Fibroblast of lung (primary cell): ENCODE results near the gene IMPACT. TPM values are rescaled to one million over a fixed set of nuclear protein-coding genes. Genes with fewer than 3 reads are reported as not detected.

ENCODE experiments used
- DNase-seq, 2 donors: peaks; one replicate each; pipeline versions ENCODE4 v3.0.0 to v3.0.0-alpha.2; 2010; ENCODE audit warnings: low read depth in 2 of 2
- H2AFZ ChIP-seq: 2 replicates; pipeline ENCODE4 v1.5.1; 2012; ENCODE audit warnings: low read length, control low read depth, inconsistent platforms
- H3K27ac ChIP-seq: 2 replicates; pipeline ENCODE4 v1.5.1; 2011; ENCODE audit warnings: low read length, control low read depth; ENCODE audit not compliant: insufficient read depth
- H3K27me3 ChIP-seq: 2 replicates; pipeline ENCODE4 v1.5.1; 2011; ENCODE audit warnings: mild to moderate bottlenecking, low read length; ENCODE audit not compliant: control insufficient read depth, insufficient read depth
- H3K36me3 ChIP-seq: 2 replicates; pipeline ENCODE4 v1.5.1; 2011; ENCODE audit warnings: low read length; ENCODE audit not compliant: control insufficient read depth, insufficient read depth
- H3K4me1 ChIP-seq: 2 replicates; pipeline ENCODE4 v1.5.1; 2011; ENCODE audit warnings: low read length; ENCODE audit not compliant: control insufficient read depth, insufficient read depth; ENCODE audit errors: extremely low read depth
- H3K4me2 ChIP-seq: 2 replicates; pipeline ENCODE4 v1.5.1; 2011; ENCODE audit warnings: low read length, control low read depth; ENCODE audit not compliant: insufficient read depth; ENCODE audit errors: extremely low read depth
- H3K4me3 ChIP-seq, 4 experiments: fragments of 200-600 bp in 1 of 4; sonication (generic) in 1 of 4; replicated peaks in 1 of 4; 2 replicates each; pipeline ENCODE4 v1.5.1; 2011 to 2016; ENCODE audit warnings: low read length in 4 of 4, low read depth in 3 of 4, mild to moderate bottlenecking in 3 of 4, control low read depth in 2 of 4, inconsistent platforms in 1 of 4, mixed read lengths in 1 of 4; ENCODE audit not compliant: insufficient read depth in 1 of 4; ENCODE audit errors: control extremely low read depth in 1 of 4
- H3K79me2 ChIP-seq: 2 replicates; pipeline ENCODE4 v1.5.1; 2012; ENCODE audit warnings: mild to moderate bottlenecking, low read length, inconsistent platforms; ENCODE audit not compliant: control insufficient read depth, insufficient read depth
- H3K9ac ChIP-seq: 2 replicates; pipeline ENCODE4 v1.5.1; 2011; ENCODE audit warnings: mild to moderate bottlenecking, low read length, control low read depth; ENCODE audit not compliant: insufficient read depth
- H3K9me3 ChIP-seq: 2 replicates; pipeline ENCODE4 v1.5.1; 2012; ENCODE audit warnings: low read depth, low read length; ENCODE audit not compliant: control insufficient read depth, insufficient read depth
- H4K20me1 ChIP-seq: 2 replicates; pipeline ENCODE4 v1.5.1; 2011; ENCODE audit warnings: low read length; ENCODE audit not compliant: control insufficient read depth, insufficient read depth; ENCODE audit errors: extremely low read depth
- EZH2 ChIP-seq: IDR thresholded peaks from 2 replicates; pipeline ENCODE4 v1.5.1; 2012; ENCODE audit warnings: low read length, control low read depth, mild to moderate bottlenecking; ENCODE audit errors: missing control alignments
- polyA plus RNA-seq, 2 donors: library from polyadenylated mRNA; depleted of rRNA in 1 of 2; stranded (reverse) in 1 of 2; unstranded in 1 of 2; fragments of >200 nt; gene quantifications; 2 replicates each; pipeline ENCODE4 v1.2.1, GENCODE V29; 2011 to 2012; ENCODE audit warnings: missing spikeins in 1 of 2
- total RNA-seq: library from RNA; depleted of rRNA; stranded (reverse); fragments of >200 nt; gene quantifications from 2 replicates; pipeline ENCODE4 v1.2.1, GENCODE V29; 2014
- TF ChIP-seq, protein P1 (sequence below), 2 donors: IDR thresholded peaks in 1 of 2; conservative IDR thresholded peaks in 1 of 2; 1 replicate in 1 of 2; 2 replicates in 1 of 2; pipeline ENCODE4 v1.5.1; 2011 to 2012; ENCODE audit warnings: low read length in 2 of 2, control low read depth in 1 of 2, inconsistent platforms in 1 of 2, low read depth in 1 of 2, mild to moderate bottlenecking in 1 of 2

IMPACT gene
- total and polyA plus RNA-seq, 2 donors (not counting 1 experiment from before 2014, with no cell fraction given): 35.7 to 42.8 TPM

DNA sequence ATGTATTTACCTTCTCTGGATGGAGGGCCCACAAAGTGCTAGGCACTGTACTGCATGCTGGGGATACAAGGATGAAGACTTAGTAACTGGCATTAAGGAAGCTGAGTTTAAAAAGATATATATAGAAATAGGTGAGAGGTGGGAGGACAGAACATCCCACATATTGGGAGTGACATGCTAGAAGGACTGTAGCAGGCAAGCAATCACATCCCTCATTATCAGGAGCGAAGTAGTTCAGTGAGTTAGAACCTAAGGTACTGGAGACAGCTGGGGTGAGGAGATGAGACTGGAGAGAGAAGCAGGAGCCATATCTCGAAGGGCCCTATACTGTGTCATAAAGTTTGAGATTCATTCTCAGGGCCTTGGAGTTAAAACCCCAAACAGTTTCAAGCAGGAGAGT lies 18.0 kb upstream of the IMPACT start:
- Histone ChIP-seq H3K36me3 (no peaks in the 10 kb centered on the region), H3K4me1 (no peaks in the 10 kb centered on the region), H2AFZ (no peak overlapping the region), H3K4me2 (no peak overlapping the region), H3K9ac (no peak overlapping the region), H3K4me3 (no peak overlapping the region), H3K9me3 (no peaks in the 10 kb centered on the region), H3K79me2 (no peaks in the 10 kb centered on the region), H3K27me3 (peaks cover 9% of the 10 kb centered on the region), H3K27ac (no peak overlapping the region), H4K20me1 (no peaks in the 10 kb centered on the region)
- TF ChIP-seq EZH2: no peak
- TF ChIP-seq, protein P1, sequence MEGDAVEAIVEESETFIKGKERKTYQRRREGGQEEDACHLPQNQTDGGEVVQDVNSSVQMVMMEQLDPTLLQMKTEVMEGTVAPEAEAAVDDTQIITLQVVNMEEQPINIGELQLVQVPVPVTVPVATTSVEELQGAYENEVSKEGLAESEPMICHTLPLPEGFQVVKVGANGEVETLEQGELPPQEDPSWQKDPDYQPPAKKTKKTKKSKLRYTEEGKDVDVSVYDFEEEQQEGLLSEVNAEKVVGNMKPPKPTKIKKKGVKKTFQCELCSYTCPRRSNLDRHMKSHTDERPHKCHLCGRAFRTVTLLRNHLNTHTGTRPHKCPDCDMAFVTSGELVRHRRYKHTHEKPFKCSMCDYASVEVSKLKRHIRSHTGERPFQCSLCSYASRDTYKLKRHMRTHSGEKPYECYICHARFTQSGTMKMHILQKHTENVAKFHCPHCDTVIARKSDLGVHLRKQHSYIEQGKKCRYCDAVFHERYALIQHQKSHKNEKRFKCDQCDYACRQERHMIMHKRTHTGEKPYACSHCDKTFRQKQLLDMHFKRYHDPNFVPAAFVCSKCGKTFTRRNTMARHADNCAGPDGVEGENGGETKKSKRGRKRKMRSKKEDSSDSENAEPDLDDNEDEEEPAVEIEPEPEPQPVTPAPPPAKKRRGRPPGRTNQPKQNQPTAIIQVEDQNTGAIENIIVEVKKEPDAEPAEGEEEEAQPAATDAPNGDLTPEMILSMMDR (conservative IDR thresholded peaks at IDR 0.05 in 1 of 2, IDR thresholded peaks at IDR 0.05 in 1 of 2; ENCODE audit: low read depth in 1 of 2, low read length in 2 of 2): no peak
- no peak for DNase-seq

DNA sequence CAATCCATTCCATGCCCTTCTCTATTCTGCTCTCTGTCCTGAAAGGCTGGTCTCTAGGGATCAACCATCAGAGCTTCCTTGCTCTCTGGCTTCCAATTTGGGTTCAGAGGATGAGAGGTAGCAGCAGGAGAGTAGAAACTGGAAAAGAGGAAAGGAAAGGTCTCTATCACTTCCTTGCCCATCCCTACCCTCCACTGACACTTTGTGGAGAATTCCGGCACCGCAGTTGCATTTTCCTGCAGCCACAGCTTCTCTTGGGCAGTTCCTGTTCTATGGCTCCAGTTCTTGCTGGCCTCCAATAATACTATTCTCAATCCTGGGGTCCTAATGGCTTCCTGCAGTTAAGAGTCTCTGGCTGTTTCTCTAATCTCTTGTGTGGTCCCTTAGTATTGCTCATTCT lies 13.3 kb upstream of the IMPACT start:
- no peaks in the 10 kb centered on the region for H3K9me3 ChIP-seq
- H3K4me3 ChIP-seq: no peak overlapping the region
- no peaks in the 10 kb centered on the region for H3K4me1 ChIP-seq
- H3K79me2 ChIP-seq: no peaks in the 10 kb centered on the region
- H3K36me3 ChIP-seq: no peaks in the 10 kb centered on the region
- peaks cover 8% of the 10 kb centered on the region for H3K27me3 ChIP-seq
- H4K20me1 ChIP-seq: no peaks in the 10 kb centered on the region
- no peak overlapping the region for H3K9ac ChIP-seq
- TF ChIP-seq, protein P1 (conservative IDR thresholded peaks at IDR 0.05 in 1 of 2, IDR thresholded peaks at IDR 0.05 in 1 of 2; ENCODE audit: low read depth in 1 of 2, low read length in 2 of 2): peak; percentile 27 to 44
- TF ChIP-seq EZH2: no peak
- H3K4me2 ChIP-seq: no peak overlapping the region
- peak in 1 of 2 donors; percentile 19 for DNase-seq
- H2AFZ ChIP-seq: no peak overlapping the region
- H3K27ac ChIP-seq: no peak overlapping the region

DNA sequence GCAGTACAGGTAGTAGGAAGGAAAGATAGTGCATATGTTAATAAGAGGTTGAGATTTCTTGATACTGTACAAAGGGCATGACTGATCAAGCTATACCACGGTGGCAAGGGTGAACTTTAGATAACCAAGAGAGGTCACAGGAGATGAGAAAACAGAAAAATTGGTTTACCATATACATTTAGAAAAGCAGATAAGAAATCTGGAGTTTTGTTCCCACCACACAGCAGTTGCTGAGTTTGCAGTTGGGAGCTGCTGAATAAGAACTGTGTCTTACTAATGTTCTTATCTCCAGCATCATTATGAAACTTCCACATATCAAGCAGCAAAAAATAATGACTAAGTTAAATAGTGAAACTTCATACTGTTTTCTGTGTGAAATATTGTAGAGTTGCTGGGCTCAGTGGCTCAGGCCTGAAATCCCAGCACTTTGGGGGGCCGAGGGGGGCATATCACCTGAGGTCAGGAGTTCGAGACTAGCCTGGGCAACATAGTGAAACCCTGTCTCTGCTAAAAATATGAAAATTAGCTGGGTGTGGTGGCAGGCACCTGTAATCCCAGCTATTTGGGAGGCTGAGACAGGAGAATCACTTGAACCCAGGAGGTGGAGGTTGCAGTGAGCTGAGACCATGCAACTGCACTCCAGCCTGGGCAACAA lies 12.0 kb upstream of the IMPACT start:
- H3K36me3 ChIP-seq: no peaks in the 10 kb centered on the region
- H3K27me3 ChIP-seq: peaks cover 7% of the 10 kb centered on the region
- no peaks in the 10 kb centered on the region for H3K79me2 ChIP-seq
- H3K27ac ChIP-seq: no peak overlapping the region
- no peak overlapping the region for H3K4me3 ChIP-seq
- no peak overlapping the region for H2AFZ ChIP-seq
- H4K20me1 ChIP-seq: no peaks in the 10 kb centered on the region
- H3K9ac ChIP-seq: no peak overlapping the region
- no peaks in the 10 kb centered on the region for H3K4me1 ChIP-seq
- no peaks in the 10 kb centered on the region for H3K9me3 ChIP-seq
- no peak for DNase-seq
- TF ChIP-seq, protein P1 (conservative IDR thresholded peaks at IDR 0.05 in 1 of 2, IDR thresholded peaks at IDR 0.05 in 1 of 2; ENCODE audit: low read depth in 1 of 2, low read length in 2 of 2): no peak
- TF ChIP-seq EZH2: no peak
- H3K4me2 ChIP-seq: no peak overlapping the region
